Astrocyte of the cerebellum (primary cell): ENCODE data around the gene WWOX.

ENCODE experiments used
- DNase-seq: peaks from one replicate; pipeline ENCODE4 v3.0.0-alpha.2; 2011; ENCODE audit warnings: low read depth
- H3K4me3 ChIP-seq: 2 replicates; pipeline ENCODE4 v1.5.1; 2011; ENCODE audit warnings: mild to moderate bottlenecking, low read depth, low read length, moderate library complexity
- in situ Hi-C: cut with HindIII; loops from 2 replicates; pipeline ENCODE4 v1.10.0; 2017; ENCODE audit warnings: low sequenced_read_pairs
- TF ChIP-seq, protein P1 (sequence below): IDR thresholded peaks from 2 replicates; pipeline ENCODE4 v1.5.1; 2012; ENCODE audit warnings: low read length, low read depth, moderate library complexity, mild to moderate bottlenecking; ENCODE audit errors: missing control alignments

WWOX gene

GRCh38 chr16:78065319-78065718 lies 34.1 kb upstream of the WWOX start:
- H3K4me3 ChIP-seq, result no peak overlapping the region
- DNase-seq, result no peak
- in situ Hi-C loops, result no loop called here
- TF ChIP-seq, protein P1, sequence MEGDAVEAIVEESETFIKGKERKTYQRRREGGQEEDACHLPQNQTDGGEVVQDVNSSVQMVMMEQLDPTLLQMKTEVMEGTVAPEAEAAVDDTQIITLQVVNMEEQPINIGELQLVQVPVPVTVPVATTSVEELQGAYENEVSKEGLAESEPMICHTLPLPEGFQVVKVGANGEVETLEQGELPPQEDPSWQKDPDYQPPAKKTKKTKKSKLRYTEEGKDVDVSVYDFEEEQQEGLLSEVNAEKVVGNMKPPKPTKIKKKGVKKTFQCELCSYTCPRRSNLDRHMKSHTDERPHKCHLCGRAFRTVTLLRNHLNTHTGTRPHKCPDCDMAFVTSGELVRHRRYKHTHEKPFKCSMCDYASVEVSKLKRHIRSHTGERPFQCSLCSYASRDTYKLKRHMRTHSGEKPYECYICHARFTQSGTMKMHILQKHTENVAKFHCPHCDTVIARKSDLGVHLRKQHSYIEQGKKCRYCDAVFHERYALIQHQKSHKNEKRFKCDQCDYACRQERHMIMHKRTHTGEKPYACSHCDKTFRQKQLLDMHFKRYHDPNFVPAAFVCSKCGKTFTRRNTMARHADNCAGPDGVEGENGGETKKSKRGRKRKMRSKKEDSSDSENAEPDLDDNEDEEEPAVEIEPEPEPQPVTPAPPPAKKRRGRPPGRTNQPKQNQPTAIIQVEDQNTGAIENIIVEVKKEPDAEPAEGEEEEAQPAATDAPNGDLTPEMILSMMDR, result no peak

- in situ Hi-C loops, result no loop called here
- no peak overlapping the region for H3K4me3 ChIP-seq
- TF ChIP-seq, protein P1, result no peak
- DNase-seq, result no peak
Measured at GRCh38 chr16:78069913-78070312, 29.5 kb upstream of the WWOX start.

DNA sequence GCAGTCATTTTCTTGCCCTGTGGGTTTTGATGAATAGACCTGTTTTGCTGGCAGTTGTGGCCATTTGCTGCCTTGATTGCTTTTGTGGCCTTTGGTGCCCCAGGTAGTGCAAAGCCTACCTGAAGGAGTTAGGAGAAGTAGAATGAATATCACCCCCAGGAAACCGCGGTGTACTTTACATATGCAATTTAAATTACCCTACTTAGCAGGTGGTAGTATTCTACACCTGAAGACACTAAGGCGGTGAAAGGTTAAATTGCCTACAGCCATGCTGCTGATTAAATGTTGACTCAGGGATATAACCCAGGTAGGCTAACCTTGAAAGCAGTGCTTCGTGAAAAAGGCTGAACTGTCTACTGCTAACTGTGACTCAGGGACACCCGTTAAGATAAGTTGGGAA lies 27.2 kb upstream of the WWOX start:
- no peak for DNase-seq
- no peak overlapping the region for H3K4me3 ChIP-seq
- TF ChIP-seq, protein P1, result no peak
- in situ Hi-C loops, result no loop called here

- DNase-seq, result no peak
- in situ Hi-C loops, result no loop called here
- TF ChIP-seq, protein P1, result no peak
- no peak overlapping the region for H3K4me3 ChIP-seq
Measured at GRCh38 chr16:78075800-78076199, 23.7 kb upstream of the WWOX start.

DNA sequence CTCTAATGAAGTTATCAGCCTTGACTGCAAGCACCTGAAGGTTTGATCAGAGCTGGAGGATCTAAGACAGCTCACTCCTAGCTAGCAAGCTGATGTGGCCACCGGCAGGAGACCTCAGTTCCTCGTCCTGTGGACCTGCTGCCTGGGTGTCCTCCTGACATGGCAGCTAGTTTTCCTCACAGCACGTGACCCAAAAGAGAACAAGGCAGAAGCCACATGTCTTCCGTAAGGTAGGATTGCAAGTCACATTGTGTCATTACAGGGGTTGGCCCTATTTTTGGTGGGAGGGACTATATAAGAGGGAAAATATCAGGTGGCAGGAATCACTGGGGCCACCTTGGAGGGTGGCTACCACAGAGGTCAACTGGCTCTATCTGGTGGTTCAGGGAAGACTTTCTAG lies 18.1 kb upstream of the WWOX start:
- in situ Hi-C loops, result no loop called here
- DNase-seq, result no peak
- no peak overlapping the region for H3K4me3 ChIP-seq
- TF ChIP-seq, protein P1, result no peak

- in situ Hi-C loops, result no loop called here
- DNase-seq, result no peak
- no peak overlapping the region for H3K4me3 ChIP-seq
- TF ChIP-seq, protein P1, result no peak
Measured at GRCh38 chr16:78091419-78091818, 8.0 kb upstream of the WWOX start.

- H3K4me3 ChIP-seq, result no peak overlapping the region
- TF ChIP-seq, protein P1, result no peak
- in situ Hi-C loops, result no loop called here
- no peak for DNase-seq
Measured at GRCh38 chr16:78092758-78093157, 6.7 kb upstream of the WWOX start.
